Kidney epithelial cell (primary cell): ENCODE measurements around the gene ZNF692. TPM values are rescaled to one million over a fixed set of nuclear protein-coding genes. Genes with fewer than 3 reads are reported as not detected.
A peak's percentile ranks its signal among the peaks of the same experiment; 100 is the strongest.

ENCODE experiments used
- DNase-seq: peaks from one replicate; pipeline ENCODE4 v3.0.0-alpha.2; 2010; ENCODE audit warnings: low read depth
- H3K27me3 ChIP-seq: 2 replicates; pipeline ENCODE4 v1.6.0; 2011; ENCODE audit warnings: low read length; ENCODE audit not compliant: control insufficient read depth, insufficient read depth
- H3K36me3 ChIP-seq: 2 replicates; pipeline ENCODE4 v1.5.1; 2011; ENCODE audit warnings: low read length; ENCODE audit not compliant: control insufficient read depth, insufficient read depth
- H3K4me3 ChIP-seq: 2 replicates; pipeline ENCODE4 v1.5.1; 2011; ENCODE audit warnings: low read depth, mild to moderate bottlenecking, control low read depth, low read length
- CTCF ChIP-seq: IDR thresholded peaks from 2 replicates; pipeline ENCODE4 v1.5.1; 2011; ENCODE audit warnings: mild to moderate bottlenecking, moderate library complexity, low read length, control low read depth, inconsistent platforms; ENCODE audit not compliant: insufficient read depth, poor library complexity, severe bottlenecking
- total RNA-seq: library from RNA; depleted of rRNA; stranded (reverse); fragments of >200 nt; gene quantifications from 2 replicates; pipeline ENCODE4 v1.2.3, GENCODE V29; 2015

The ZNF692 gene
- 20.4 and 32.0 TPM in 2 replicates for total RNA-seq

GRCh38 chr1:248858891-248859889, at the start of gene ZNF692:
ZNF692 (minus strand) TSS chr1:248859085; CDS start chr1:248858309, 776 bp downstream.
- TF ChIP-seq CTCF: no peak
- DNase-seq: peak; percentile 82
- Histone ChIP-seq H3K36me3 (no peaks in the 10 kb centered on the region), H3K27me3 (no peaks in the 10 kb centered on the region), H3K4me3 (peak within 1 kb of the TSS; percentile 55)

- H3K4me3 ChIP-seq: peak overlapping the region; percentile 73
- TF ChIP-seq CTCF: no peak
- H3K27me3 ChIP-seq: no peaks in the 10 kb centered on the region
- DNase-seq: no peak
- no peaks in the 10 kb centered on the region for H3K36me3 ChIP-seq
Observed at GRCh38 chr1:248906753-248907661, 48.1 kb upstream of the ZNF692 start.

- Histone ChIP-seq H3K4me3 (peak within 1 kb of the TSS; percentile 73), H3K27me3 (no peaks in the 10 kb centered on the region), H3K36me3 (no peaks in the 10 kb centered on the region)
- TF ChIP-seq CTCF: peak; percentile 70
- peak; percentile 51 for DNase-seq
Observed at GRCh38 chr1:248906009-248906752, 47.3 kb upstream of the ZNF692 start, which contains the start of gene PGBD2. PGBD2 (plus strand) TSS chr1:248906235; CDS start chr1:248913863, 7,628 bp downstream.

GRCh38 chr1:248905662-248906008, 46.8 kb upstream of the ZNF692 start:
- no peaks in the 10 kb centered on the region for H3K36me3 ChIP-seq
- TF ChIP-seq CTCF: no peak
- H3K4me3 ChIP-seq: peak overlapping the region; percentile 63
- H3K27me3 ChIP-seq: no peaks in the 10 kb centered on the region
- no peak for DNase-seq

- H3K36me3 ChIP-seq: no peaks in the 10 kb centered on the region
- H3K27me3 ChIP-seq: no peaks in the 10 kb centered on the region
- no peak for TF ChIP-seq CTCF
- no peak overlapping the region for H3K4me3 ChIP-seq
- no peak for DNase-seq
Observed at GRCh38 chr1:248904437-248905216, 45.7 kb upstream of the ZNF692 start.
